Upper lobe of left lung (tissue), 4 donors: ENCODE data around the gene DRAXIN.

Source experiments
- CTCF ChIP-seq, 6 experiments: fragments of 450-650 bp in 4 of 6; fragments of 200-600 bp in 2 of 6; sonication (generic) in 2 of 6; IDR thresholded peaks; one replicate each; pipeline ENCODE4 v1.5.1; 2016 to 2019; ENCODE audit warnings: antibody characterized with exemption in 6 of 6
- EP300 ChIP-seq, 4 donors: sonication (generic); formaldehyde crosslinking; IDR thresholded peaks; one replicate each; pipeline ENCODE4 v1.5.1; 2017; ENCODE audit warnings: antibody characterized with exemption in 4 of 4, control low read depth in 2 of 4
- POLR2AphosphoS5 ChIP-seq, 2 donors: sonication (generic); formaldehyde crosslinking; IDR thresholded peaks; one replicate each; pipeline ENCODE4 v1.5.1; 2017; ENCODE audit warnings: antibody characterized with exemption in 2 of 2

GRCh38 chr1:11765661-11766428, 74.3 kb downstream of the DRAXIN start:
- no peak for TF ChIP-seq CTCF (IDR thresholded peaks at IDR 0.05)
- TF ChIP-seq EP300 (IDR thresholded peaks at IDR 0.05) = no peak
- TF ChIP-seq POLR2AphosphoS5 (IDR thresholded peaks at IDR 0.05) = no peak
